Measurements from ENCODE around the gene NFKB2. TPM values are rescaled to one million over a fixed set of nuclear protein-coding genes. Genes with fewer than 3 reads are reported as not detected.
A peak's percentile ranks its signal among the peaks of the same experiment; 100 is the strongest.

Gene NFKB2
- total RNA-seq, 1 donor from 2014 or later: 622 TPM

DNA sequence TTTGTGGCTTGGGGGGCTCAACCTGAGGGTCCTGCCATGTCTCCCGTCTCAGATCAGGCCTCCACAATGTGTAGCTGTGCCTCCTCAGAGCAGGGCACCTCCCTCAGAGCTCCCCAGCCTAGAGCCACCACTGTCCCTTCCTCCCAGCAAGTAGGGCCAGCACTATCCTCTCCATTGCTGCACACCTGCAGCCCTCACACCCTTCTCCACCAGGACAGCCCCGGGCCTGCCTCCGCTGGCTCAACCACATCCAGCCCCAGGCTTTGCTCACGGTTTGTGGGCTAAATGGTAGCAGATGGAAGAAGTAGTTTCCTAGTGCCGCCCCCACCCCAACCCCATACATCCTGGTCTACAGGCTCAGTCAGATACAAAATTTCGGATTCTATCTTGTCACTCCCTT is 10.1 kb downstream of the NFKB2 start:
- ChIA-PET POLR2A (interaction anchor here (0.6 to 15.2 kb wide), 13 partner anchors 7 to 305 kb away, joined by 3 to 305 read pairs (median 7); partner anchors contain the start of genes C10orf95, CUEDC2, FBXL15 and NFKB2), CTCF (interaction anchor here (0.5 to 3.2 kb wide), 3 partner anchors 12 to 178 kb away, joined by 3 to 20 read pairs (median 6); no protein-coding TSS in a partner anchor)
- Mint-ChIP-seq H3K4me1 (peaks cover 31% of the 10 kb centered on the region), H3K36me3 (ENCODE audit: low read depth) (peaks cover 30% of the 10 kb centered on the region), H3K4me3 (no peak overlapping the region), H3K27ac (peak overlapping the region; percentile 51), H3K9me3 (no peaks in the 10 kb centered on the region), H3K27me3 (peaks cover 21% of the 10 kb centered on the region)
- DNase-seq (no peak), ATAC-seq (ENCODE audit: low read depth) (peak; percentile 3)
- TF ChIP-seq, protein P1, sequence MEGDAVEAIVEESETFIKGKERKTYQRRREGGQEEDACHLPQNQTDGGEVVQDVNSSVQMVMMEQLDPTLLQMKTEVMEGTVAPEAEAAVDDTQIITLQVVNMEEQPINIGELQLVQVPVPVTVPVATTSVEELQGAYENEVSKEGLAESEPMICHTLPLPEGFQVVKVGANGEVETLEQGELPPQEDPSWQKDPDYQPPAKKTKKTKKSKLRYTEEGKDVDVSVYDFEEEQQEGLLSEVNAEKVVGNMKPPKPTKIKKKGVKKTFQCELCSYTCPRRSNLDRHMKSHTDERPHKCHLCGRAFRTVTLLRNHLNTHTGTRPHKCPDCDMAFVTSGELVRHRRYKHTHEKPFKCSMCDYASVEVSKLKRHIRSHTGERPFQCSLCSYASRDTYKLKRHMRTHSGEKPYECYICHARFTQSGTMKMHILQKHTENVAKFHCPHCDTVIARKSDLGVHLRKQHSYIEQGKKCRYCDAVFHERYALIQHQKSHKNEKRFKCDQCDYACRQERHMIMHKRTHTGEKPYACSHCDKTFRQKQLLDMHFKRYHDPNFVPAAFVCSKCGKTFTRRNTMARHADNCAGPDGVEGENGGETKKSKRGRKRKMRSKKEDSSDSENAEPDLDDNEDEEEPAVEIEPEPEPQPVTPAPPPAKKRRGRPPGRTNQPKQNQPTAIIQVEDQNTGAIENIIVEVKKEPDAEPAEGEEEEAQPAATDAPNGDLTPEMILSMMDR (IDR thresholded peaks at IDR 0.05): no peak
- intact Hi-C loops (cut with micrococcal nuclease): loop anchor here (2.0 kb wide), 1 partner anchor 15 kb away; the partner anchor contains the start of gene FBXL15

- Mint-ChIP-seq H3K9me3 (no peaks in the 10 kb centered on the region), H3K4me3 (no peak overlapping the region), H3K27me3 (peaks cover 32% of the 10 kb centered on the region), H3K27ac (no peak overlapping the region), H3K36me3 (ENCODE audit: low read depth) (peaks cover 19% of the 10 kb centered on the region), H3K4me1 (peaks cover 40% of the 10 kb centered on the region)
- DNase-seq (no peak), ATAC-seq (ENCODE audit: low read depth) (no peak)
- POLR2A ChIA-PET: interaction anchor here (0.5 to 15.2 kb wide), 11 partner anchors 11 to 598 kb away, joined by 3 to 305 read pairs (median 4); partner anchors contain the start of genes CUEDC2, FBXL15, NFKB2 and PSD
- intact Hi-C loops (cut with micrococcal nuclease): loop anchor here (2.0 kb wide), 1 partner anchor 14 kb away; the partner anchor contains the start of gene FBXL15
- TF ChIP-seq, protein P1 (IDR thresholded peaks at IDR 0.05): no peak
- CTCF ChIA-PET: no interaction called here
Measured at GRCh38 chr10:102406815-102407214, 11.3 kb downstream of the NFKB2 start.

- POLR2A ChIA-PET: interaction anchor here (0.5 to 15.2 kb wide), 8 partner anchors 10 to 130 kb away, joined by 3 to 305 read pairs (median 4); partner anchors contain the start of genes CUEDC2, FBXL15, NFKB2 and PSD
Measured at GRCh38 chr10:102407425-102408130, 12.1 kb downstream of the NFKB2 start.

GRCh38 chr10:102408131-102408727 is 12.7 kb downstream of the NFKB2 start:
- POLR2A ChIA-PET: interaction anchor here (6.7 to 15.2 kb wide), 2 partner anchors 12 to 14 kb away, joined by 179 to 305 read pairs; partner anchors contain the start of genes FBXL15 and NFKB2
- ATAC-seq (ENCODE audit: low read depth): no peak
- TF ChIP-seq, protein P1 (IDR thresholded peaks at IDR 0.05): no peak
- Mint-ChIP-seq H3K4me1 (peaks cover 42% of the 10 kb centered on the region), H3K27ac (peak overlapping the region; percentile 8), H3K27me3 (peaks cover 39% of the 10 kb centered on the region), H3K4me3 (peak overlapping the region; percentile 57), H3K9me3 (no peaks in the 10 kb centered on the region), H3K36me3 (ENCODE audit: low read depth) (peaks cover 12% of the 10 kb centered on the region)
- intact Hi-C loops (cut with micrococcal nuclease): no loop called here
- CTCF ChIA-PET: no interaction called here
- no peak for DNase-seq

More at GRCh38 chr10:102407425-102408130, 12.1 kb downstream of the NFKB2 start:
- CTCF ChIA-PET: no interaction called here
- Mint-ChIP-seq H3K4me3 (peak overlapping the region; percentile 57), H3K36me3 (ENCODE audit: low read depth) (peaks cover 12% of the 10 kb centered on the region), H3K9me3 (no peaks in the 10 kb centered on the region), H3K27me3 (peaks cover 35% of the 10 kb centered on the region), H3K4me1 (peaks cover 37% of the 10 kb centered on the region), H3K27ac (no peak overlapping the region)
- TF ChIP-seq, protein P1 (IDR thresholded peaks at IDR 0.05): no peak
- intact Hi-C loops (cut with micrococcal nuclease): loop anchor here (2.0 kb wide), 1 partner anchor 13 kb away; the partner anchor contains the start of gene FBXL15
- ATAC-seq (ENCODE audit: low read depth) (no peak), DNase-seq (no peak)

Data from activated B cell treated with CpG ODN at 0.5 μM for 24 hours (primary cell).